ENCODE data around the gene RCOR1. TPM values are rescaled to one million over a fixed set of nuclear protein-coding genes. Genes with fewer than 3 reads are reported as not detected.

The RCOR1 gene
- total and polyA plus RNA-seq, 10 donors: 3.7 to 30.6 (median 21.1) TPM

GRCh38 chr14:102726191-102726949, 133.9 kb downstream of the RCOR1 start:
- DNase-seq: no peak
- TF ChIP-seq POLR2A (IDR thresholded peaks at IDR 0.05): no peak
- TF ChIP-seq POLR2AphosphoS5 (IDR thresholded peaks at IDR 0.05): no peak
- Histone ChIP-seq H3K27me3 (replicated peaks in 1 of 7) (no peaks in the 10 kb centered on the region), H3K9me3 (no peaks in the 10 kb centered on the region), H3K27ac (no peak overlapping the region), H3K36me3 (peaks cover 0 to 100% (median 51%) of the 10 kb centered on the region in 6 donors), H3K4me3 (no peak overlapping the region), H3K4me1 (no peaks in the 10 kb centered on the region)
- intact Hi-C loops (cut with DNase I; ENCODE audit: low total_unique reads): no loop called here
- 89 to 96% (median 95%) methylated on average over 19 of the region's 19 CpGs for WGBS, 5 donors

GRCh38 chr14:102727336-102728095, 135.1 kb downstream of the RCOR1 start:
- no peaks in the 10 kb centered on the region for H3K9me3 ChIP-seq
- no peak overlapping the region for H3K27ac ChIP-seq
- TF ChIP-seq POLR2A (IDR thresholded peaks at IDR 0.05): no peak
- no peak for TF ChIP-seq POLR2AphosphoS5 (IDR thresholded peaks at IDR 0.05)
- no peak for TF ChIP-seq CTCF (IDR thresholded peaks at IDR 0.05 in 8 of 11, conservative IDR thresholded peaks at IDR 0.05 in 3 of 11)
- peaks cover 0 to 100% (median 44%) of the 10 kb centered on the region in 6 donors for H3K36me3 ChIP-seq
- H3K27me3 ChIP-seq (replicated peaks in 1 of 7): no peaks in the 10 kb centered on the region
- no peak overlapping the region for H3K4me3 ChIP-seq
- H3K4me1 ChIP-seq: no peaks in the 10 kb centered on the region
- no peak for DNase-seq
- 92 to 98% (median 93%) methylated on average over 9 of the region's 9 CpGs for WGBS, 5 donors
- intact Hi-C loops (cut with DNase I; ENCODE audit: low total_unique reads): no loop called here

GRCh38 chr14:102728501-102728900, 136.1 kb downstream of the RCOR1 start:
- Histone ChIP-seq H3K4me1 (no peaks in the 10 kb centered on the region), H3K36me3 (peaks cover 0 to 100% (median 34%) of the 10 kb centered on the region in 6 donors), H3K9me3 (no peaks in the 10 kb centered on the region), H3K27me3 (replicated peaks in 1 of 7) (no peaks in the 10 kb centered on the region), H3K27ac (no peak overlapping the region), H3K4me3 (no peak overlapping the region)
- peak; percentile 6 for DNase-seq
- WGBS, 5 donors: 67 to 81% (median 78%) methylated on average over 6 of the region's 6 CpGs
- TF ChIP-seq POLR2A (IDR thresholded peaks at IDR 0.05): no peak
- no peak for TF ChIP-seq CTCF (IDR thresholded peaks at IDR 0.05 in 8 of 11, conservative IDR thresholded peaks at IDR 0.05 in 3 of 11)
- TF ChIP-seq POLR2AphosphoS5 (IDR thresholded peaks at IDR 0.05): no peak
- intact Hi-C loops (cut with DNase I; ENCODE audit: low total_unique reads): no loop called here

GRCh38 chr14:102729268-102729667, 136.8 kb downstream of the RCOR1 start:
- DNase-seq: no peak
- no peaks in the 10 kb centered on the region for H3K4me1 ChIP-seq
- intact Hi-C loops (cut with DNase I; ENCODE audit: low total_unique reads): no loop called here
- H3K27me3 ChIP-seq (replicated peaks in 1 of 7): no peaks in the 10 kb centered on the region
- H3K9me3 ChIP-seq: no peaks in the 10 kb centered on the region
- peaks cover 0 to 100% (median 29%) of the 10 kb centered on the region in 6 donors for H3K36me3 ChIP-seq
- H3K4me3 ChIP-seq: no peak overlapping the region
- TF ChIP-seq CTCF (IDR thresholded peaks at IDR 0.05 in 8 of 11, conservative IDR thresholded peaks at IDR 0.05 in 3 of 11) (no peak), POLR2A (IDR thresholded peaks at IDR 0.05) (no peak), POLR2AphosphoS5 (IDR thresholded peaks at IDR 0.05) (no peak)
- H3K27ac ChIP-seq: no peak overlapping the region
- WGBS, 5 donors: 66 to 82% (median 78%) methylated on average over 6 of the region's 6 CpGs
